ENCODE measurements around the gene PITPNM3. TPM values are rescaled to one million over a fixed set of nuclear protein-coding genes. Genes with fewer than 3 reads are reported as not detected.

The PITPNM3 gene
- total RNA-seq, 2 experiments from 2014 or later = 0.87 to 0.92 TPM

- ChIA-PET POLR2A (interaction anchor here (1.9 kb wide), 1 partner anchor 9 kb away, joined by 5 read pairs; the partner anchor contains the start of gene PIMREG), CTCF (interaction anchor here (1.4 kb wide), 1 partner anchor 18 kb away, joined by 3 read pairs; the partner anchor contains the start of gene AIPL1)
- no peak for TF ChIP-seq CTCF (IDR thresholded peaks at IDR 0.05)
- Mint-ChIP-seq H3K4me3 (no peak overlapping the region), H3K27ac (no peak overlapping the region), H3K36me3 (ENCODE audit: low read depth) (no peaks in the 10 kb centered on the region), H3K9me3 (no peaks in the 10 kb centered on the region), H3K4me1 (ENCODE audit: low read depth) (peaks cover 13% of the 10 kb centered on the region), H3K27me3 (no peaks in the 10 kb centered on the region)
- no peak for ATAC-seq
- intact Hi-C loops (cut with micrococcal nuclease) = no loop called here
- DNase-seq = no peak
These were observed 102.9 kb downstream of the PITPNM3 start for GRCh38 chr17:6453279-6454024.

- intact Hi-C loops (cut with micrococcal nuclease) = no loop called here
- DNase-seq (no peak), ATAC-seq (no peak)
- TF ChIP-seq CTCF (IDR thresholded peaks at IDR 0.05) = no peak
- Mint-ChIP-seq H3K9me3 (no peaks in the 10 kb centered on the region), H3K27me3 (no peaks in the 10 kb centered on the region), H3K27ac (no peak overlapping the region), H3K4me3 (no peak overlapping the region), H3K4me1 (ENCODE audit: low read depth) (peaks cover 13% of the 10 kb centered on the region), H3K36me3 (ENCODE audit: low read depth) (no peaks in the 10 kb centered on the region)
- ChIA-PET CTCF (no interaction called here), POLR2A (interaction anchor here (1.9 kb wide), 1 partner anchor 8 kb away, joined by 5 read pairs; the partner anchor contains the start of gene PIMREG)
These were observed 103.7 kb downstream of the PITPNM3 start for GRCh38 chr17:6452471-6453266.

GRCh38 chr17:6450926-6451832 is 105.2 kb downstream of the PITPNM3 start:
- ChIA-PET CTCF (interaction anchor here (1.9 kb wide), 1 partner anchor 15 kb away, joined by 5 read pairs; no protein-coding TSS in a partner anchor), POLR2A (no interaction called here)
- H3K4me3 Mint-ChIP-seq = no peak overlapping the region
- intact Hi-C loops (cut with micrococcal nuclease) = no loop called here
- H3K4me1 Mint-ChIP-seq (ENCODE audit: low read depth) = peaks cover 2% of the 10 kb centered on the region
- DNase-seq (no peak), ATAC-seq (no peak)
- H3K36me3 Mint-ChIP-seq (ENCODE audit: low read depth) = no peaks in the 10 kb centered on the region
- TF ChIP-seq CTCF (IDR thresholded peaks at IDR 0.05) = no peak
- no peaks in the 10 kb centered on the region for H3K9me3 Mint-ChIP-seq
- no peaks in the 10 kb centered on the region for H3K27me3 Mint-ChIP-seq
- H3K27ac Mint-ChIP-seq = no peak overlapping the region

GRCh38 chr17:6449307-6449706 is 107.0 kb downstream of the PITPNM3 start:
- Mint-ChIP-seq H3K4me3 (no peak overlapping the region), H3K27me3 (peaks cover 3% of the 10 kb centered on the region), H3K36me3 (ENCODE audit: low read depth) (no peaks in the 10 kb centered on the region), H3K4me1 (ENCODE audit: low read depth) (peaks cover 6% of the 10 kb centered on the region), H3K9me3 (no peaks in the 10 kb centered on the region), H3K27ac (no peak overlapping the region)
- ChIA-PET POLR2A (interaction anchor here (0.7 kb wide), 1 partner anchor 122 kb away, joined by 3 read pairs; no protein-coding TSS in a partner anchor), CTCF (interaction anchor here (0.8 to 1.7 kb wide), 2 partner anchors 10 to 14 kb away, joined by 3 to 7 read pairs; partner anchors contain the start of gene AIPL1)
- ATAC-seq (no peak), DNase-seq (no peak)
- TF ChIP-seq CTCF (IDR thresholded peaks at IDR 0.05) = no peak
- intact Hi-C loops (cut with micrococcal nuclease) = no loop called here
